HCT116 (cell line): Measurements from ENCODE around the gene ADH1C.

ENCODE experiments used
- CBX3 ChIP-seq: IDR thresholded peaks from 2 replicates; pipeline ENCODE4 v1.6.1; 2012; ENCODE audit warnings: low read depth
- EGR1 ChIP-seq: IDR thresholded peaks from 2 replicates; pipeline ENCODE4 v1.6.1; 2012; ENCODE audit warnings: low read depth
- EZH2phosphoT487 ChIP-seq: fragments of 200-600 bp; IDR thresholded peaks from 2 replicates; pipeline ENCODE4 v1.6.1; 2018; ENCODE audit warnings: antibody characterized with exemption, borderline replicate concordance
- POLR2A ChIP-seq: IDR thresholded peaks from 2 replicates; pipeline ENCODE4 v1.7.0; 2011; ENCODE audit warnings: borderline replicate concordance; ENCODE audit not compliant: insufficient read depth, insufficient read length; ENCODE audit errors: extremely low read depth
- POLR2AphosphoS5 ChIP-seq: IDR thresholded peaks from 2 replicates; pipeline ENCODE4 v1.6.1; 2011; ENCODE audit warnings: mild to moderate bottlenecking, low read depth, low read length, moderate library complexity
- RAD21 ChIP-seq: IDR thresholded peaks from 2 replicates; pipeline ENCODE4 v1.6.1; 2012; ENCODE audit warnings: low read depth, mild to moderate bottlenecking
- SRF ChIP-seq: IDR thresholded peaks from 2 replicates; pipeline ENCODE4 v1.6.1; 2012; ENCODE audit warnings: low read depth
- TCF7L2 ChIP-seq: IDR thresholded peaks from 2 replicates; pipeline ENCODE4 v1.7.0; 2011; ENCODE audit warnings: borderline replicate concordance, inconsistent platforms; ENCODE audit not compliant: insufficient read depth, insufficient read length; ENCODE audit errors: extremely low read depth
- YY1 ChIP-seq: IDR thresholded peaks from 2 replicates; pipeline ENCODE4 v1.6.1; 2011; ENCODE audit warnings: low read length, low read depth, moderate library complexity, mild to moderate bottlenecking; ENCODE audit not compliant: insufficient replicate concordance; ENCODE audit errors: extremely low read depth
- ZFX ChIP-seq: fragments of 450-650 bp; IDR thresholded peaks from 2 replicates; pipeline ENCODE4 v1.6.1; 2017
- TF ChIP-seq, protein P1 (sequence below), 3 experiments: fragments of 200-600 bp in 1 of 3; sonication (generic) in 1 of 3; IDR thresholded peaks in 2 of 3; conservative IDR thresholded peaks in 1 of 3; 2 replicates each; pipeline ENCODE4 v1.5.1; 2012 to 2017; ENCODE audit warnings: low read depth in 2 of 3, low read length in 2 of 3, antibody characterized with exemption in 1 of 3, borderline replicate concordance in 1 of 3, control low read depth in 1 of 3, mild to moderate bottlenecking in 1 of 3, mixed read lengths in 1 of 3, mixed run types in 1 of 3, moderate library complexity in 1 of 3; ENCODE audit not compliant: insufficient read depth in 1 of 3
- TF ChIP-seq, protein P2 (sequence below): IDR thresholded peaks from 2 replicates; pipeline ENCODE4 v1.6.1; 2012
- TF ChIP-seq, protein P3 (sequence below): IDR thresholded peaks from 2 replicates; pipeline ENCODE4 v1.6.1; 2012

DNA sequence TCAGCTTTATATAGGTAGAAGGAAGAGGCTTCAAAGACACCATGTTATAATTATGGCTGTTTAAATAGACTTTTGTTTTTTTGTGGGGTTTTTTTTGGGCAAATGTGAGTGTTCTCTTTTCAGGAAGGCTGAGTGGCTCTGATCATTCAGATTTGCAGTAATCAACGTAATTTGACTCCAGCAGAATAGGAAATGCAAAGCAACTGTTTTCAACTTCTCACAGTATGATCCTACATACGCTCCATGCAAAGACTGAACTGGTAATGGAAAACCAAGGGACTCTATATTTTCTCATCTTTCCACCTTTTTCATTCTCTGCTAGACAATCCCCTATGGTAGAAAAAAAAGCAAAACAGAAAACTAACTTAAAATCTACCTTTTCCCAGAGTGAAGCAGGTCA lies 42.2 kb downstream of the ADH1C start:
- TF ChIP-seq, protein P1, sequence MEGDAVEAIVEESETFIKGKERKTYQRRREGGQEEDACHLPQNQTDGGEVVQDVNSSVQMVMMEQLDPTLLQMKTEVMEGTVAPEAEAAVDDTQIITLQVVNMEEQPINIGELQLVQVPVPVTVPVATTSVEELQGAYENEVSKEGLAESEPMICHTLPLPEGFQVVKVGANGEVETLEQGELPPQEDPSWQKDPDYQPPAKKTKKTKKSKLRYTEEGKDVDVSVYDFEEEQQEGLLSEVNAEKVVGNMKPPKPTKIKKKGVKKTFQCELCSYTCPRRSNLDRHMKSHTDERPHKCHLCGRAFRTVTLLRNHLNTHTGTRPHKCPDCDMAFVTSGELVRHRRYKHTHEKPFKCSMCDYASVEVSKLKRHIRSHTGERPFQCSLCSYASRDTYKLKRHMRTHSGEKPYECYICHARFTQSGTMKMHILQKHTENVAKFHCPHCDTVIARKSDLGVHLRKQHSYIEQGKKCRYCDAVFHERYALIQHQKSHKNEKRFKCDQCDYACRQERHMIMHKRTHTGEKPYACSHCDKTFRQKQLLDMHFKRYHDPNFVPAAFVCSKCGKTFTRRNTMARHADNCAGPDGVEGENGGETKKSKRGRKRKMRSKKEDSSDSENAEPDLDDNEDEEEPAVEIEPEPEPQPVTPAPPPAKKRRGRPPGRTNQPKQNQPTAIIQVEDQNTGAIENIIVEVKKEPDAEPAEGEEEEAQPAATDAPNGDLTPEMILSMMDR (IDR thresholded peaks at IDR 0.05 in 2 of 3, conservative IDR thresholded peaks at IDR 0.05 in 1 of 3; ENCODE audit: borderline replicate concordance in 1 of 3, insufficient read depth in 1 of 3, low read depth in 2 of 3, low read length in 2 of 3), result no peak
- TF ChIP-seq, protein P2, sequence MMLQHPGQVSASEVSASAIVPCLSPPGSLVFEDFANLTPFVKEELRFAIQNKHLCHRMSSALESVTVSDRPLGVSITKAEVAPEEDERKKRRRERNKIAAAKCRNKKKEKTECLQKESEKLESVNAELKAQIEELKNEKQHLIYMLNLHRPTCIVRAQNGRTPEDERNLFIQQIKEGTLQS, result no peak
- TF ChIP-seq TCF7L2, result no peak
- no peak for TF ChIP-seq SRF
- TF ChIP-seq YY1, result no peak
- TF ChIP-seq EZH2phosphoT487, result no peak
- no peak for TF ChIP-seq POLR2AphosphoS5
- TF ChIP-seq POLR2A, result no peak
- TF ChIP-seq EGR1, result no peak
- TF ChIP-seq, protein P3, sequence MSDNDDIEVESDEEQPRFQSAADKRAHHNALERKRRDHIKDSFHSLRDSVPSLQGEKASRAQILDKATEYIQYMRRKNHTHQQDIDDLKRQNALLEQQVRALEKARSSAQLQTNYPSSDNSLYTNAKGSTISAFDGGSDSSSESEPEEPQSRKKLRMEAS, result no peak
- TF ChIP-seq CBX3, result no peak
- no peak for TF ChIP-seq RAD21
- TF ChIP-seq ZFX, result no peak
